ENCODE results near the gene NOD2.

NOD2 gene

GRCh38 chr16:50741781-50742575 lies 48.6 kb downstream of the NOD2 start, which contains the start of gene CYLD:
Gene CYLD, plus strand, starts transcription at chr16:50742086. Its CDS starts 7,613 bp downstream, at chr16:50749699.
- H3K4me3 ChIP-seq (ENCODE audit: low read length) = peak within 1 kb of the TSS; percentile 80
- TF ChIP-seq, protein P1, sequence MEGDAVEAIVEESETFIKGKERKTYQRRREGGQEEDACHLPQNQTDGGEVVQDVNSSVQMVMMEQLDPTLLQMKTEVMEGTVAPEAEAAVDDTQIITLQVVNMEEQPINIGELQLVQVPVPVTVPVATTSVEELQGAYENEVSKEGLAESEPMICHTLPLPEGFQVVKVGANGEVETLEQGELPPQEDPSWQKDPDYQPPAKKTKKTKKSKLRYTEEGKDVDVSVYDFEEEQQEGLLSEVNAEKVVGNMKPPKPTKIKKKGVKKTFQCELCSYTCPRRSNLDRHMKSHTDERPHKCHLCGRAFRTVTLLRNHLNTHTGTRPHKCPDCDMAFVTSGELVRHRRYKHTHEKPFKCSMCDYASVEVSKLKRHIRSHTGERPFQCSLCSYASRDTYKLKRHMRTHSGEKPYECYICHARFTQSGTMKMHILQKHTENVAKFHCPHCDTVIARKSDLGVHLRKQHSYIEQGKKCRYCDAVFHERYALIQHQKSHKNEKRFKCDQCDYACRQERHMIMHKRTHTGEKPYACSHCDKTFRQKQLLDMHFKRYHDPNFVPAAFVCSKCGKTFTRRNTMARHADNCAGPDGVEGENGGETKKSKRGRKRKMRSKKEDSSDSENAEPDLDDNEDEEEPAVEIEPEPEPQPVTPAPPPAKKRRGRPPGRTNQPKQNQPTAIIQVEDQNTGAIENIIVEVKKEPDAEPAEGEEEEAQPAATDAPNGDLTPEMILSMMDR (conservative IDR thresholded peaks at IDR 0.05; ENCODE audit: low read length) = no peak
- DNase-seq (ENCODE audit: low read depth) = peak; percentile 100

DNA sequence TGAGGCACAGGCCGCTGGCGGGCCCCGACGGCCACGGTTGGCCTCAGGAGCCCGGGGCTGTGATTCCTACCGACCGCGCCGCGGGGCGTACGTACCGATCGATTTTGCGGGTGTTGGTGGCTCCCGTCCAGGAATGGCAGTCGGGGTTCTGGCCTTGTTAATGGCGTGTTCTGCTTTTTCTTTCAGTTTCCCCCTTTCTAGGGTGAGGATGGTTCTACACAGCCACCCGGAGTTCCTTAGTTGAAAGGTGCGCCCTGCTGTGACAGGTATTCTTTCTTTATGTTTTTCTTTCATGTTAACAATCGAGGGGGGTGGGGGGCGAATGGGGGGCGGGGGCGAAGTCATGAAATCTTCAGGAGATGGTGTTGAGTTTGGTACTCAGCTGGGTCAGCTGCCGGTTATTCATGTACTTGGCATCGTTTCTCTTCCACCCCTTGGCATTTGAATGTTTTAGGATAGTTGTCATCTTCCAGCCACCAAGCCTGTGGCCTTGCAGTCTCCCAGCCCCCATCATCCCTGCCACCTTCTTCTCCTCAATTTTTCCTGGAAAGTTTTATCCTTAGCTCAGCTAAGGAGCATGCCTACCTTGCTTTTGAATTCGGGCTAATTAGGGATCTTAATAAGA lies 49.3 kb downstream of the NOD2 start:
- TF ChIP-seq, protein P1 (conservative IDR thresholded peaks at IDR 0.05; ENCODE audit: low read length) = no peak
- peak overlapping the region; percentile 80 for H3K4me3 ChIP-seq (ENCODE audit: low read length)
- peak; percentile 60 for DNase-seq (ENCODE audit: low read depth)

DNA sequence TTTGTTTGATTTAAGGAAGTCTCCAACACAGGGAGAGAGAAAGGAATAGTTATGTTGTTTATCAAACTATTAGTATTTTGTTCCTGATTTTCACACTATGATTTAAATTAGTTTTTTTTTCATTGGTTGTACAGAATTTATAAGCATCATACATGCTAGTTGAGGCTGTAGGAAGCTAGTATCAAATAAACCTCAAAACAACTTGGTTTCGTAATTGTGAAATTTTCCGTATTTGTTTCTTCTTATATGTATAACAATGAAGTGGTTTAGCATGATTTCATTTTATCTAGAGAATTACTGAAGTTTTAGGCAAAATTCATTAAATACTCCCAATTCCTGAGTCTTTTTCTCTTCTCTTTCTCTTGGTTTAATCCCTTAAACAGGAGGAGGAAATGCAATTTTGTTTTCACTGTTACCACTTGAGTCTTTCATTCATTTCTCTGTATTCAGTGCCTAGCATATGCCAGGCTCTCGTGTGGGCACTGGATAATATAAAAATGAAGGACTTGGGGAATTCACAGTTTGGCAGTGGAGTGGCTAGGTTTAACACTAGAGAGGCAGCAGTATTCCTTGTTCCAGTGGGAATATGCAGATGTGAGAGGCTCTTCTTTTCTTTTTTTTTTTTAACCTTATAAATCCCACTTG lies 50.3 kb downstream of the NOD2 start:
- DNase-seq (ENCODE audit: low read depth) = no peak
- TF ChIP-seq, protein P1 (conservative IDR thresholded peaks at IDR 0.05; ENCODE audit: low read length) = no peak
- H3K4me3 ChIP-seq (ENCODE audit: low read length) = no peak overlapping the region

- no peak for DNase-seq (ENCODE audit: low read depth)
- H3K4me3 ChIP-seq (ENCODE audit: low read length) = no peak overlapping the region
- TF ChIP-seq, protein P1 (conservative IDR thresholded peaks at IDR 0.05; ENCODE audit: low read length) = no peak
Observed at GRCh38 chr16:50744881-50745280, 51.5 kb downstream of the NOD2 start.

DNA sequence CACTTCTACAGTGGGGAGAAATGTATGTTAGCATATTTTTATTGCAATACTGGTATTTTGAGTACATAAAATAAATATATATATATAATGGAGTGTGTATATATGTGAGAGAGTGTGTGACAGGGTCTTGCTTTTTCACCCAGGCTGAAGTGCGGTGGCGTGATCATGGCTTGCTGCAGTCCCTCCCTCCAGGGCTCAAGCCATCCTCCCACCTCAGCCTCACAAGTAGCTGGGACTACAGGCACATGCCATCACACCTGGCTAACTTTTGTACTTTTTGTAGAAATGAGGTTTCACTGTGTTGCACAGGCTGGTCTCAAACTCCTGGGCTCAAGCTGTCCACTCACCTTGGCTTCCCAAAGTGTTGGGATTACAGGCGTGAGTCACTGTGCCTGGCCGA lies 52.5 kb downstream of the NOD2 start:
- no peak overlapping the region for H3K4me3 ChIP-seq (ENCODE audit: low read length)
- TF ChIP-seq, protein P1 (conservative IDR thresholded peaks at IDR 0.05; ENCODE audit: low read length) = no peak
- no peak for DNase-seq (ENCODE audit: low read depth)

DNA sequence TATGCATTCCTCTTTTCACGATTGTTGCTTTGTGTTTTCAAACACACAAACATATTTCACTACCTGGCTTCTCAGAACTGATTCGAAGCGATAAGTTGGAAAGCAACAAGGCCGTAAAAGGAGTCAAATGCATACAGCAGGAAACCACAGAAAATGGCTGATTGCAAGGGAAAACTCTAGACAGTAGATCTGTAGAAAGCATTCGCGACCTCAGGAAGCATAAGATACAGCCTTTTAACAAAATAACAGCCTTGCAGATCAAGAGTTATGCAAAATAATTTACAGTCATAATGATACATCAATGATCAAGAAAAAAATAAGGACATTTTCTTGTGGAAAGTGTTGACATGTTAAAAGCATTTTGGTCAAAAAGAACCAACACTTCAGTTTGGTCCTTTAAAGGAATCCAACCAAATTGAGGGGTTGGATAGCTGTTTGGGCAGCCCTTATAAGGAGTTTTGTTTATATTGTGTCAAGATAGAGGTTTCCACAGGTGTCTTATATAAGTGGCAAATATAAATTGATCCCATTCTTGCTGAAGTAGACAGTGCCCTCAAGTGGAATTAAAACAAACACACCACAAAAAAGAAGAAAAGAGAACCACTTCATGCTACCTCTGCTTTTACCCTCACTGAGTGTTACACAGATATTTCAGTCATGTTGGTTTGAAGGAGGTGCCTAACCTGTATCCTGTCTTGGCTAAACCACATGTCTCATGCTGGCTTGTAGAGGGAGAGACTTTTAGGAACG lies 54.0 kb downstream of the NOD2 start:
- TF ChIP-seq, protein P1 (conservative IDR thresholded peaks at IDR 0.05; ENCODE audit: low read length) = no peak; the same call in 1 of the 2 replicates
- no peak overlapping the region for H3K4me3 ChIP-seq (ENCODE audit: low read length)
- no peak for DNase-seq (ENCODE audit: low read depth)

All from AG10803 (cell line).